GM10266 (cell line): Measurements from ENCODE around the gene PPP1R9A.
A peak's percentile ranks its signal among the peaks of the same experiment; 100 is the strongest.

Experiments
- DNase-seq: peaks from one replicate; pipeline ENCODE4 v3.0.0; 2012; ENCODE audit errors: extremely low spot score
- TF ChIP-seq, protein P1 (sequence below): IDR thresholded peaks from 2 replicates; pipeline ENCODE4 v1.5.1; 2012; ENCODE audit warnings: mild to moderate bottlenecking, low read depth; ENCODE audit not compliant: control insufficient read depth, insufficient read depth; ENCODE audit errors: missing control alignments

PPP1R9A gene

DNA sequence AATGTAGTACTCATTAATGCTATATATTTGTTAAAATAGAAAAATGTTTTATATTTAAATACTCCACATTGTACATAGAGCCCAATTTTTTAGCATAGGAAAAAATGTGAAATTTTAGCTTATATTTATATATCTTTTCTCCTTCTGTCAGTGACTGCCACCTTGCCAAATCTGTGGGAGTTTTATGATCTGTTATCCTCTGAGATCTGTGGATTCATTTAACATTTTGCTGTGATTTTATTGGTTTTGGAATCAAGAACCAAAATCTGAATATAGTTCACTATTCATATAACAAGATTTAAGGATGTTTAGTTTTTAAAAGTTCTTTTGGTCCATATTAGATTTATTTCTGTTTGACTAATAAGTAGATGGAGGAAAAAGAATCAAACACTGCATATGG is 127.9 kb downstream of the PPP1R9A start:
- TF ChIP-seq, protein P1, sequence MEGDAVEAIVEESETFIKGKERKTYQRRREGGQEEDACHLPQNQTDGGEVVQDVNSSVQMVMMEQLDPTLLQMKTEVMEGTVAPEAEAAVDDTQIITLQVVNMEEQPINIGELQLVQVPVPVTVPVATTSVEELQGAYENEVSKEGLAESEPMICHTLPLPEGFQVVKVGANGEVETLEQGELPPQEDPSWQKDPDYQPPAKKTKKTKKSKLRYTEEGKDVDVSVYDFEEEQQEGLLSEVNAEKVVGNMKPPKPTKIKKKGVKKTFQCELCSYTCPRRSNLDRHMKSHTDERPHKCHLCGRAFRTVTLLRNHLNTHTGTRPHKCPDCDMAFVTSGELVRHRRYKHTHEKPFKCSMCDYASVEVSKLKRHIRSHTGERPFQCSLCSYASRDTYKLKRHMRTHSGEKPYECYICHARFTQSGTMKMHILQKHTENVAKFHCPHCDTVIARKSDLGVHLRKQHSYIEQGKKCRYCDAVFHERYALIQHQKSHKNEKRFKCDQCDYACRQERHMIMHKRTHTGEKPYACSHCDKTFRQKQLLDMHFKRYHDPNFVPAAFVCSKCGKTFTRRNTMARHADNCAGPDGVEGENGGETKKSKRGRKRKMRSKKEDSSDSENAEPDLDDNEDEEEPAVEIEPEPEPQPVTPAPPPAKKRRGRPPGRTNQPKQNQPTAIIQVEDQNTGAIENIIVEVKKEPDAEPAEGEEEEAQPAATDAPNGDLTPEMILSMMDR = no peak
- no peak for DNase-seq

DNA sequence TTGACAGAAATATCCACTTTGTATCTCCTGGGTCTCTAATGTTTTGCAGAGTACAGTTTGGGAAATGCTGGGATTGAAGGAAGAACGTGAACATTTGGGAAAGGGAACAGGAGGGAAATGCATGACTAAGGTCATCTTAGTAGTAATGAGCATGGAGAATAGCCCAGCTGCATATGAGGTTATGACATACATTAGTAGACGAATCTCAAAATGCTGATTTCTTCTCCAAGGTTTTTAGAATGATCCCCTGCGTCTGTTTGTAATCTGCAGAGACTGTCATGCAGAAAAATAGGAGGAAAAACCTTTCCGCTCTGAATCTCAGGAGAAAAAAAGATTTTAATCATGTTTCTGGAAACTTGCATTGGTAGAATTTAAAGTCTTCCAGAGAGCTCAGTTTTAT is 133.6 kb downstream of the PPP1R9A start:
- TF ChIP-seq, protein P1 = no peak
- DNase-seq = no peak

GRCh38 chr7:95045236-95045923 is 138.0 kb downstream of the PPP1R9A start:
- TF ChIP-seq, protein P1 = peak; percentile 32
- DNase-seq = no peak

DNA sequence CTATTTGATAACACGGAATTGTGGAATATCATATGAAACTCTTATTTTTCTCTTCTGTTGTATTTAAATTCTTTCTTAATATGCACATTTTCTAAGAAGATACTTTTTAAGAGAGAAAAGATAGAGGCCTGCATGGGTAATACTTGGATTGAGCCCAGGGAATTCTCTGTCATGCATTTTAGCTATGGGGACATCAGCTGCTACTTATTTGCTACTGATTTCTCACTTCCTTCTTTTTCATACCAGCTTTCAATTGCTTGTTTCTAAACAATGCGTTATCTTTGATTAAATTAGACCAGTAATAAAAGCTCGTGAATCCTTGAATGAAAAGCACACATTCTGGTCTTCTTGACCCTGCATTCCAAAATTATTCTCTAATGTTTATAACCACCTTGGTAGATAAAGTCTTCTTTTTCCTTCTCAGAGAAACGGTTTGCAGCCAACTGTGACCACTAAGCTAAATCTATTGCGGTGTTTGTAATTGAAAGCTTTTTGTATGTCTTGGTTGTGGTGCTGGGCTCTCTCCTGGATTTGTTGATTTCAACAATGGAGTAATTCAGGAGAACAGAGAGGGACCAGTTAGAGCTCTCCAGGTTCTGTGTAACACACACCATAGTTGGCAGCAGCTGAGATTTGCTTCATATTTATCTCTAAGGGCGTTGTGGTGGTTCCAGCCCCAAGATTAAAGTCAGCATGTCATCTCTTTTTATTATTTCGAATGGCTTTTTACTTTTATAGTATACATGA is 139.3 kb downstream of the PPP1R9A start:
- TF ChIP-seq, protein P1 = no peak
- no peak for DNase-seq

GRCh38 chr7:95047291-95047690 is 139.9 kb downstream of the PPP1R9A start:
- DNase-seq = no peak
- TF ChIP-seq, protein P1 = no peak

DNA sequence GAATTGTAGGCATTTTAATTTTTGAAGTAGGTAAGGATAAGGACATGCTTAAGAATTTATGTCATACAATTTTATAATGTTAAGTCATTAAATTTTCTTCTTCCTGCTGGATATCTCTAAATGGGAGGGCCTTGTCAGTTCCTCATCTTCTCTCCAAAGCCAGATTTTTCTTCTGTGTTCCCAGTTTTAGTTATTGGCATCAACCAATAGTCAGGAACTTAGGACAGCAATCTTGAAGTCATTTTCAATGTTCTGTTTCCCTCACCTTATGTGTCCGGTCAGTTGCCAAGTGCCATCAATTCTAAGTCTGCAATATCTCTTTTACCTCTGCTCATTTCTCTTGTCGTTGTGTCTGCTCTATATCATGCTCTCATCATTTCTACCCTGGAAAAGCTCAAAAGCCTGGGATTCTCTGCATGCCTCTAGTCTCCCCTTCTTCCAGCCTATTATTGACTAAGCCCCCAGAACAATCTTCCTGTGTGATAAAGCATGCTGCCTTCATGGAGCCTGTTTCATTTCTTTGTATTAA is 145.2 kb downstream of the PPP1R9A start:
- TF ChIP-seq, protein P1 = no peak
- no peak for DNase-seq

- TF ChIP-seq, protein P1 = no peak
- DNase-seq = no peak
These were observed 147.0 kb downstream of the PPP1R9A start for GRCh38 chr7:95054386-95054785.
